Gastrocnemius medialis (tissue), 4 donors: ENCODE measurements around the gene CTIF.

Experiments used
- CTCF ChIP-seq, 5 experiments: fragments of 450-650 bp in 3 of 5; fragments of 200-600 bp in 2 of 5; sonication (generic) in 2 of 5; IDR thresholded peaks in 4 of 5; conservative IDR thresholded peaks in 1 of 5; 1 replicate in 4 of 5; 2 replicates in 1 of 5; pipeline ENCODE4 v1.5.1; 2016 to 2019; ENCODE audit warnings: antibody characterized with exemption in 5 of 5, mild to moderate bottlenecking in 3 of 5, moderate library complexity in 3 of 5
- POLR2A ChIP-seq, 2 donors: fragments of 450-650 bp; IDR thresholded peaks; one replicate each; pipeline ENCODE4 v1.6.1; 2017; ENCODE audit warnings: antibody characterized with exemption in 2 of 2, mild to moderate bottlenecking in 2 of 2, moderate library complexity in 2 of 2

- TF ChIP-seq CTCF (IDR thresholded peaks at IDR 0.05 in 4 of 5, conservative IDR thresholded peaks at IDR 0.05 in 1 of 5), result no peak
- TF ChIP-seq POLR2A (IDR thresholded peaks at IDR 0.05), result no peak
Observed at GRCh38 chr18:48600456-48601090, 61.7 kb downstream of the CTIF start.
